ENCODE measurements around the gene GALNT13.

GRCh38 chr2:154259030-154259429 lies 387.3 kb downstream of the GALNT13 start:
- TF ChIP-seq CTCF (conservative IDR thresholded peaks at IDR 0.05; ENCODE audit: low read length): no peak
- TF ChIP-seq EZH2phosphoT487 (IDR thresholded peaks at IDR 0.05; ENCODE audit: borderline replicate concordance, low read depth, low read length): no peak

Measured in OCI-LY7 (cell line).